Progenitor cell of endocrine pancreas (in vitro differentiated cells): Measurements from ENCODE around the gene IFT81. TPM values are rescaled to one million over a fixed set of nuclear protein-coding genes. Genes with fewer than 3 reads are reported as not detected.

Experiments used
- DNase-seq: peaks from one replicate; pipeline ENCODE4 v3.0.0; 2021; ENCODE audit warnings: low spot score; ENCODE audit not compliant: unreplicated experiment
- H3K27ac Mint-ChIP-seq: 2 replicates; pipeline ENCODE4 v1.8.0; 2021; ENCODE audit warnings: mild to moderate bottlenecking, moderate library complexity, mixed read lengths
- H3K27me3 Mint-ChIP-seq: 2 replicates; pipeline ENCODE4 v1.8.0; 2021; ENCODE audit warnings: mixed read lengths
- H3K36me3 Mint-ChIP-seq: 2 replicates; pipeline ENCODE4 v1.8.0; 2022; ENCODE audit warnings: mixed read lengths; ENCODE audit not compliant: insufficient read depth
- H3K4me1 Mint-ChIP-seq: 2 replicates; pipeline ENCODE4 v1.8.0; 2021; ENCODE audit warnings: low read depth, mixed read lengths
- H3K4me3 Mint-ChIP-seq: 2 replicates; pipeline ENCODE4 v1.8.0; 2021; ENCODE audit warnings: low read depth, mild to moderate bottlenecking, moderate library complexity, mixed read lengths
- H3K9me3 Mint-ChIP-seq: 2 replicates; pipeline ENCODE4 v1.8.0; 2021; ENCODE audit warnings: low read depth, mixed read lengths
- CTCF ChIP-seq: fragments of 200-600 bp; sonication (generic); IDR thresholded peaks from one replicate; pipeline ENCODE4 v1.5.0; 2021; ENCODE audit warnings: antibody characterized with exemption, mild to moderate bottlenecking; ENCODE audit not compliant: unreplicated experiment
- total RNA-seq: library from RNA; stranded (reverse); gene quantifications from 2 replicates; pipeline ENCODE4 v1.2.1, GENCODE V29; 2021

Gene IFT81
- total RNA-seq, 1 donor from 2014 or later, result 48.7 TPM

- TF ChIP-seq CTCF, result no peak
- no peak for DNase-seq
- Mint-ChIP-seq H3K27me3 (no peaks in the 10 kb centered on the region), H3K27ac (peak overlapping the region; percentile 59), H3K4me1 (peaks cover 10% of the 10 kb centered on the region), H3K4me3 (no peak overlapping the region), H3K36me3 (peaks cover 29% of the 10 kb centered on the region), H3K9me3 (no peaks in the 10 kb centered on the region)
Observed at GRCh38 chr12:110197003-110197402, 72.8 kb downstream of the IFT81 start.

- peaks cover 22% of the 10 kb centered on the region for H3K36me3 Mint-ChIP-seq
- H3K4me3 Mint-ChIP-seq, result no peak overlapping the region
- H3K27me3 Mint-ChIP-seq, result no peaks in the 10 kb centered on the region
- H3K27ac Mint-ChIP-seq, result no peak overlapping the region
- peaks cover 10% of the 10 kb centered on the region for H3K4me1 Mint-ChIP-seq
- TF ChIP-seq CTCF, result no peak
- H3K9me3 Mint-ChIP-seq, result no peaks in the 10 kb centered on the region
- DNase-seq, result no peak
Observed at GRCh38 chr12:110198386-110198785, 74.2 kb downstream of the IFT81 start.

- no peak for DNase-seq
- H3K4me1 Mint-ChIP-seq, result peaks cover 10% of the 10 kb centered on the region
- peak overlapping the region; percentile 4 for H3K4me3 Mint-ChIP-seq
- H3K27ac Mint-ChIP-seq, result no peak overlapping the region
- H3K9me3 Mint-ChIP-seq, result no peaks in the 10 kb centered on the region
- no peak for TF ChIP-seq CTCF
- H3K27me3 Mint-ChIP-seq, result no peaks in the 10 kb centered on the region
- H3K36me3 Mint-ChIP-seq, result peaks cover 22% of the 10 kb centered on the region
Observed at GRCh38 chr12:110199339-110200123, 75.4 kb downstream of the IFT81 start.

GRCh38 chr12:110200124-110200417 is 75.9 kb downstream of the IFT81 start:
- H3K36me3 Mint-ChIP-seq, result peaks cover 24% of the 10 kb centered on the region
- H3K27ac Mint-ChIP-seq, result no peak overlapping the region
- peaks cover 10% of the 10 kb centered on the region for H3K4me1 Mint-ChIP-seq
- no peak overlapping the region for H3K4me3 Mint-ChIP-seq
- no peaks in the 10 kb centered on the region for H3K27me3 Mint-ChIP-seq
- TF ChIP-seq CTCF, result no peak
- H3K9me3 Mint-ChIP-seq, result no peaks in the 10 kb centered on the region
- no peak for DNase-seq

GRCh38 chr12:110201995-110202394 is 77.8 kb downstream of the IFT81 start:
- Mint-ChIP-seq H3K27ac (no peak overlapping the region), H3K36me3 (peaks cover 16% of the 10 kb centered on the region), H3K4me3 (no peak overlapping the region), H3K4me1 (peaks cover 10% of the 10 kb centered on the region), H3K27me3 (no peaks in the 10 kb centered on the region), H3K9me3 (no peaks in the 10 kb centered on the region)
- no peak for TF ChIP-seq CTCF
- DNase-seq, result no peak
